GM23248 (cell line): ENCODE data around the gene CMIP.

Experiments used
- EZH2 ChIP-seq: fragments of 200-600 bp; sonication (generic); IDR thresholded peaks from 2 replicates; pipeline ENCODE4 v1.6.1; 2018; ENCODE audit warnings: antibody characterized with exemption, mild to moderate bottlenecking; ENCODE audit not compliant: insufficient read depth, poor library complexity, severe bottlenecking
- EZH2phosphoT487 ChIP-seq: fragments of 200-600 bp; sonication (generic); IDR thresholded peaks from 2 replicates; pipeline ENCODE4 v1.6.1; 2018; ENCODE audit warnings: antibody characterized with exemption, moderate library complexity, mild to moderate bottlenecking, low read depth; ENCODE audit not compliant: insufficient read depth

DNA sequence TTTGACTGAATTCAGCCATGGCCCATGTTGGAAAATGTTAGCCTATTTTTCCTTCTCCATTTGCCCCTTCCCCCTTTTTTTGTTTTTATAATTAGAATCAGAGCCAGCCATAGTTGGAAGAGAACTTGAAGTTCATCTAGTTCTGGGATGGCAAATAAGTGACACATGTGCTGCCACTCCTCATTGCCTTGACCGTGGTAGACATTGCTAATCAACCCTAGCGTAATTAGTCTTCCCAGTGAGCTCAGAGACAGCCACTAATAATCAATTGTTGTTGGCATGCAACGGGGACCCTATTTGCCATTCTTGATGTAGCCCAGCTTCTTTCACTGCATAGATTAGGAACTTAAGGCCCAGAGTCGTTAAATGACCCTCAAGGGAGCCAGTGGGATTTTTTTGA lies 16.6 kb downstream of the CMIP start:
- TF ChIP-seq EZH2 (no peak), EZH2phosphoT487 (no peak)
